Calu3 (cell line): ENCODE measurements around the gene SORCS1. TPM values are rescaled to one million over a fixed set of nuclear protein-coding genes. Genes with fewer than 3 reads are reported as not detected.

Experiments used
- BruUV-seq: library from RNA; stranded (reverse); fragments of 400-500 nt; replicated peaks from 2 replicates; lab custom pipeline; 2021; lab: Mats Ljungman, UMichigan
- CTCF ChIA-PET: fragments of 300-600 bp; sonication (Branson Sonifier 250); formaldehyde crosslinking; loops from one replicate; lab custom pipeline; 2022; ENCODE audit warnings: antibody characterized with exemption; lab: Charles Lee
- DNase-seq: peaks from one replicate; pipeline ENCODE4 v3.0.0; 2022
- H3K27ac Mint-ChIP-seq: one replicate; pipeline ENCODE4 v1.8.0; 2022; ENCODE audit warnings: mixed read lengths; ENCODE audit not compliant: unreplicated experiment
- H3K27me3 Mint-ChIP-seq: one replicate; pipeline ENCODE4 v1.8.0; 2022; ENCODE audit warnings: mixed read lengths; ENCODE audit not compliant: unreplicated experiment
- H3K36me3 Mint-ChIP-seq: one replicate; pipeline ENCODE4 v1.8.0; 2022; ENCODE audit warnings: mild to moderate bottlenecking, moderate library complexity, mixed read lengths; ENCODE audit not compliant: insufficient read depth, unreplicated experiment
- H3K4me1 Mint-ChIP-seq: one replicate; pipeline ENCODE4 v1.8.0; 2022; ENCODE audit warnings: mild to moderate bottlenecking, low read depth, mixed read lengths; ENCODE audit not compliant: unreplicated experiment
- H3K4me3 Mint-ChIP-seq: one replicate; pipeline ENCODE4 v1.8.0; 2022; ENCODE audit warnings: mild to moderate bottlenecking, low read depth, moderate library complexity, mixed read lengths; ENCODE audit not compliant: unreplicated experiment
- H3K9me3 Mint-ChIP-seq: one replicate; pipeline ENCODE4 v1.8.0; 2022; ENCODE audit warnings: low read depth, mixed read lengths; ENCODE audit not compliant: unreplicated experiment
- intact Hi-C: fragments of 100-400 bp; cut with micrococcal nuclease; formaldehyde crosslinking; loops from one replicate; pipeline ENCODE4 v1.10.0; 2022; ENCODE audit not compliant: unreplicated experiment
- total RNA-seq: library from RNA; stranded (reverse); gene quantifications from 2 replicates; pipeline ENCODE4 v1.2.3, GENCODE V29; 2022
- TF ChIP-seq, protein P1 (sequence below): fragments of 200-600 bp; IDR thresholded peaks from one replicate; pipeline ENCODE4 v1.8.0; 2022; ENCODE audit warnings: antibody characterized with exemption; ENCODE audit not compliant: unreplicated experiment

Gene SORCS1
- total RNA-seq, 1 experiment from 2014 or later, result not detected

DNA sequence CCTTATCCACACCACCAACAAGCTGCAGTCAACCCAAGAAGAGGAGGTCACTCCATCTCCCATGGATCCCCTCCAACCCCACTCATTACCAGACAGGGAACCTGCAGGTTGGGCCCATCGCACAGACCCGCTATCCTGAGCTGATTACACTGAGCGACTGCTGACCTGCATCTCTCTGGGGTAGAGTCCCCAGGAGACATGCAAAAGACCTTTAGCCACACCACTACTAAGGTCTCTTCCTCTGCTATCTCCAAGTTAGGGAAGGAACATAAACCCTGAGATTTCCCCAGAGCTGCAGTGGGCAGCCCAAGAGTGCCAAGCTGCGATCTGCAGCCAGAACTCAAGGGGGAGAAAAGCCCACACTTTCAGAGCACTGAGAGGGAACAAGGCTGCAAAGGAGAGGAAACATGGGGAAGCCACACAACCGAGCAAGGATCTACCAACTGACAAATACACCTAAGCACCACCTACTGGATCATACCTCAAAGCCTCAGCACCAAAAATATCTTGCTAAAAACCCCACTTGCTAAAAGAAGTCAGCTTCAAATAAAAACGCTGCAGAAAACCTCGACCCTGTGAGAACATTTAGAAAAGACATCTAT, 298.2 kb downstream of the SORCS1 start:
- intact Hi-C loops, result no loop called here
- no TSS peak for BruUV-seq
- Mint-ChIP-seq H3K9me3 (peaks cover 8% of the 10 kb centered on the region), H3K27me3 (no peaks in the 10 kb centered on the region), H3K36me3 (no peaks in the 10 kb centered on the region), H3K4me3 (no peak overlapping the region), H3K27ac (no peak overlapping the region), H3K4me1 (no peaks in the 10 kb centered on the region)
- no peak for DNase-seq
- CTCF ChIA-PET, result interaction anchor here (0.6 to 0.7 kb wide), 2 partner anchors 1084 to 1299 kb away, joined by 3 to 5 read pairs; no protein-coding TSS in a partner anchor
- TF ChIP-seq, protein P1, sequence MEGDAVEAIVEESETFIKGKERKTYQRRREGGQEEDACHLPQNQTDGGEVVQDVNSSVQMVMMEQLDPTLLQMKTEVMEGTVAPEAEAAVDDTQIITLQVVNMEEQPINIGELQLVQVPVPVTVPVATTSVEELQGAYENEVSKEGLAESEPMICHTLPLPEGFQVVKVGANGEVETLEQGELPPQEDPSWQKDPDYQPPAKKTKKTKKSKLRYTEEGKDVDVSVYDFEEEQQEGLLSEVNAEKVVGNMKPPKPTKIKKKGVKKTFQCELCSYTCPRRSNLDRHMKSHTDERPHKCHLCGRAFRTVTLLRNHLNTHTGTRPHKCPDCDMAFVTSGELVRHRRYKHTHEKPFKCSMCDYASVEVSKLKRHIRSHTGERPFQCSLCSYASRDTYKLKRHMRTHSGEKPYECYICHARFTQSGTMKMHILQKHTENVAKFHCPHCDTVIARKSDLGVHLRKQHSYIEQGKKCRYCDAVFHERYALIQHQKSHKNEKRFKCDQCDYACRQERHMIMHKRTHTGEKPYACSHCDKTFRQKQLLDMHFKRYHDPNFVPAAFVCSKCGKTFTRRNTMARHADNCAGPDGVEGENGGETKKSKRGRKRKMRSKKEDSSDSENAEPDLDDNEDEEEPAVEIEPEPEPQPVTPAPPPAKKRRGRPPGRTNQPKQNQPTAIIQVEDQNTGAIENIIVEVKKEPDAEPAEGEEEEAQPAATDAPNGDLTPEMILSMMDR, result no peak

DNA sequence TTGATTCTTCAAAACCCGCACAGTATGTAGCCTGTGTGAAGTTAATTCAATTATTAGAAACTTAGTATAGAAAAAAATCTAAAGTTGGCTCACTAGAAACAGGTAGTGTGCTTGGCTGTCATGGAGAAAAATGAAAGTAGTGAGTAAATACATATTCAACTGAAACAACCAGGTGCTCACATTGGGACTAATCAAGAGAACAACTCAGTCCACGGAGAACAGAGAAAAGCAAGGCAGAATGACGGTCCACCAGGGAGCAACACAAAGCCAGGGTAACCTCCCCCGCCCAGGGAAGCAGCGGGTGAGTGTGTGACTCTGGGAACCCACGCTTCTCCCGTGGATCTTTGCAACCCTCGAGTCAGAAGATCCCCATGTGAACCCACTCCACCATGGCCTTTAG, 300.5 kb downstream of the SORCS1 start:
- no TSS peak for BruUV-seq
- TF ChIP-seq, protein P1, result no peak
- H3K4me1 Mint-ChIP-seq, result no peaks in the 10 kb centered on the region
- no peak overlapping the region for H3K4me3 Mint-ChIP-seq
- no peaks in the 10 kb centered on the region for H3K36me3 Mint-ChIP-seq
- no peak overlapping the region for H3K27ac Mint-ChIP-seq
- no peak for DNase-seq
- CTCF ChIA-PET, result no interaction called here
- peaks cover 9% of the 10 kb centered on the region for H3K9me3 Mint-ChIP-seq
- no peaks in the 10 kb centered on the region for H3K27me3 Mint-ChIP-seq
- intact Hi-C loops, result no loop called here

DNA sequence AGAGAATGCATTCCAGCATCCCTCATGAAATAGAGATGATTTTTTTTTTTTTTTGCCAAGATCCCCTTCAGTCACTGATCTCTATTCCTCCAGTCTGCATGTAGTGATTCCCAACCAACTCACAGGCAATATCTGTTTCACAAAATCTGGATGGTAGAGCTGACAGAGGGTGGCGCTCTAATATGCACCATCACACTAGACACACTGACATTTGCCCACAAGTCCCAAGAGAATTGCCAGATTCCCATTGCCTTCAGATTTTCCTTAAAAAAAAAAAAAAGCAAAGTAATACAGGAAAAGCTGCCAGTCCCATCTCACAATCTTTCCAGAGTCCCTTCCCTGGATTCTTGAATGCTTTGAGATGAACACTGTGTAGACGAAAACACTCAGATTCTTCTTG, 301.0 kb downstream of the SORCS1 start:
- DNase-seq, result no peak
- Mint-ChIP-seq H3K27me3 (no peaks in the 10 kb centered on the region), H3K9me3 (peaks cover 5% of the 10 kb centered on the region), H3K4me3 (no peak overlapping the region), H3K4me1 (no peaks in the 10 kb centered on the region), H3K36me3 (no peaks in the 10 kb centered on the region), H3K27ac (no peak overlapping the region)
- TF ChIP-seq, protein P1, result no peak
- intact Hi-C loops, result no loop called here
- CTCF ChIA-PET, result no interaction called here
- BruUV-seq, result no TSS peak

GRCh38 chr10:106859892-106860652, 304.4 kb downstream of the SORCS1 start:
- TF ChIP-seq, protein P1, result no peak
- no TSS peak for BruUV-seq
- peaks cover 4% of the 10 kb centered on the region for H3K9me3 Mint-ChIP-seq

More at GRCh38 chr10:106859892-106860652, 304.4 kb downstream of the SORCS1 start:
- no peaks in the 10 kb centered on the region for H3K4me1 Mint-ChIP-seq
- H3K4me3 Mint-ChIP-seq, result no peak overlapping the region
- H3K27ac Mint-ChIP-seq, result no peak overlapping the region
- H3K27me3 Mint-ChIP-seq, result no peaks in the 10 kb centered on the region
- no peaks in the 10 kb centered on the region for H3K36me3 Mint-ChIP-seq
- CTCF ChIA-PET, result no interaction called here
- no peak for DNase-seq
- intact Hi-C loops, result no loop called here
